GM12878 (cell line): Measurements from ENCODE around the gene B3GNT9. TPM values are rescaled to one million over a fixed set of nuclear protein-coding genes. Genes with fewer than 3 reads are reported as not detected.

Experiments
- ATAC-seq: fragments of 200-7000 bp; cut with Tn5 transposase; 3 replicates; pipeline ENCODE4 v1.9.1; 2020; ENCODE audit warnings: mild to moderate bottlenecking, moderate library complexity
- BruUV-seq: library from RNA; stranded (reverse); fragments of 400-500 nt; replicated peaks from 2 replicates; lab custom pipeline; 2021; lab: Mats Ljungman, UMichigan
- CTCF ChIA-PET: fragments of 300-600 bp; sonication (Branson Sonifier 250); formaldehyde crosslinking; extraction: SDS; loops from one replicate; lab custom pipeline; 2021; ENCODE audit warnings: inconsistent platforms; lab: Yijun Ruan, JAX
- POLR2A ChIA-PET: fragments of 350-600 bp; formaldehyde crosslinking; extraction: SDS; loops from one replicate; lab custom pipeline; 2021; ENCODE audit warnings: inconsistent platforms; lab: Charles Lee
- RAD21 ChIA-PET: fragments of 300-600 bp; sonication (Branson Sonifier 250); formaldehyde crosslinking; loops from one replicate; lab custom pipeline; 2023; ENCODE audit warnings: antibody characterized with exemption; ENCODE audit not compliant: unreplicated experiment; lab: Charles Lee
- SMC1A ChIA-PET: fragments of 300-600 bp; sonication (Branson Sonifier 250); formaldehyde crosslinking; loops from one replicate; lab custom pipeline; 2023; ENCODE audit not compliant: unreplicated experiment, uncharacterized antibody; lab: Charles Lee
- DNase-seq: peaks from one replicate; pipeline ENCODE4 v3.0.0-alpha.2; 2011; ENCODE audit warnings: low read depth, low spot score
- FAIRE-seq: peaks from 3 replicates; lab custom pipeline; 2011; peaks lifted over from hg19 to GRCh38; lab: Jason Lieb, UNC
- H2AFZ ChIP-seq: 2 replicates; pipeline ENCODE4 v1.6.0; 2011; ENCODE audit warnings: low read depth, low read length, control low read depth; ENCODE audit not compliant: control insufficient read depth
- H3K27ac ChIP-seq: 2 replicates; pipeline ENCODE4 v1.5.1; 2011; ENCODE audit warnings: control low read depth; ENCODE audit not compliant: control insufficient read depth, insufficient read depth
- H3K27me3 ChIP-seq, 2 experiments: replicated peaks in 1 of 2; 2 replicates each; pipeline versions ENCODE4 v1.6.0 to v1.6.1; 2011; ENCODE audit warnings: low read length in 1 of 2; ENCODE audit not compliant: control insufficient read depth in 2 of 2, insufficient read depth in 2 of 2
- H3K36me3 ChIP-seq, 2 experiments: 2 replicates each; pipeline ENCODE4 v1.5.1; 2011; ENCODE audit warnings: low read length in 1 of 2; ENCODE audit not compliant: control insufficient read depth in 2 of 2, insufficient read depth in 2 of 2
- H3K4me1 ChIP-seq: 2 replicates; pipeline ENCODE4 v1.6.1; 2011; ENCODE audit warnings: mild to moderate bottlenecking, low read length, moderate library complexity, mixed read lengths; ENCODE audit not compliant: control insufficient read depth, insufficient read depth
- H3K4me2 ChIP-seq: 2 replicates; pipeline ENCODE4 v1.6.0; 2011; ENCODE audit warnings: control low read depth; ENCODE audit not compliant: control insufficient read depth, insufficient read depth
- H3K4me3 ChIP-seq: fragments of 200-600 bp; sonication (generic); 2 replicates; pipeline ENCODE4 v1.5.1; 2016
- H3K79me2 ChIP-seq: 2 replicates; pipeline ENCODE4 v1.6.0; 2011; ENCODE audit warnings: low read length; ENCODE audit not compliant: control insufficient read depth, insufficient read depth
- H3K9ac ChIP-seq: 2 replicates; pipeline ENCODE4 v1.8.0; 2011; ENCODE audit warnings: low read length, control low read depth, mixed read lengths; ENCODE audit not compliant: control insufficient read depth, insufficient read depth
- H3K9me3 ChIP-seq: replicated peaks from 3 replicates; pipeline ENCODE4 v1.5.1; 2011; ENCODE audit warnings: mild to moderate bottlenecking, low read length; ENCODE audit not compliant: control insufficient read depth, insufficient read depth
- H4K20me1 ChIP-seq: 2 replicates; pipeline ENCODE4 v1.6.0; 2011; ENCODE audit not compliant: control insufficient read depth, insufficient read depth
- ATF3 ChIP-seq: IDR thresholded peaks from 2 replicates; pipeline ENCODE4 v1.6.1; 2011; ENCODE audit warnings: low read depth, mild to moderate bottlenecking, low read length, moderate library complexity, borderline replicate concordance; ENCODE audit errors: extremely low read depth
- BACH1 ChIP-seq: fragments of 450-650 bp; IDR thresholded peaks from 2 replicates; pipeline ENCODE4 v1.6.1; 2017; ENCODE audit warnings: mild to moderate bottlenecking, borderline replicate concordance
- CBFB ChIP-seq: IDR thresholded peaks from 2 replicates; pipeline ENCODE4 v1.6.1; 2016; ENCODE audit warnings: antibody characterized with exemption, low read depth
- CHD2 ChIP-seq: IDR thresholded peaks from 2 replicates; pipeline ENCODE4 v1.6.1; 2011; ENCODE audit warnings: low read depth, low read length, improper control_type of control experiment, borderline replicate concordance
- CHD4 ChIP-seq: fragments of 200-600 bp; sonication (generic); IDR thresholded peaks from 2 replicates; pipeline ENCODE4 v1.6.1; 2016; ENCODE audit warnings: mild to moderate bottlenecking
- HDAC2 ChIP-seq: fragments of 200-600 bp; sonication (generic); IDR thresholded peaks from 2 replicates; pipeline ENCODE4 v1.6.1; 2017
- MEF2B ChIP-seq: fragments of 450-650 bp; IDR thresholded peaks from 2 replicates; pipeline ENCODE4 v1.6.1; 2018; ENCODE audit warnings: mild to moderate bottlenecking, moderate library complexity; ENCODE audit not compliant: partially characterized antibody, poor library complexity, severe bottlenecking
- MTA3 ChIP-seq: IDR thresholded peaks from 2 replicates; pipeline ENCODE4 v1.6.1; 2012; ENCODE audit warnings: low read length, inconsistent platforms, borderline replicate concordance
- NR2C2 ChIP-seq: IDR thresholded peaks from 2 replicates; pipeline ENCODE4 v1.6.1; 2011; ENCODE audit warnings: borderline replicate concordance, low read depth; ENCODE audit not compliant: control insufficient read depth, insufficient read length
- NR2F1 ChIP-seq: fragments of 450-650 bp; conservative IDR thresholded peaks from 2 replicates; pipeline ENCODE4 v1.6.1; 2017; ENCODE audit warnings: mild to moderate bottlenecking
- SIX5 ChIP-seq: IDR thresholded peaks from 2 replicates; pipeline ENCODE4 v1.6.1; 2011; ENCODE audit warnings: mild to moderate bottlenecking, low read depth, low read length, moderate library complexity; ENCODE audit not compliant: severe bottlenecking
- SREBF2 ChIP-seq: IDR thresholded peaks from 2 replicates; pipeline ENCODE4 v1.6.1; 2012; ENCODE audit warnings: mild to moderate bottlenecking, low read length
- STAT3 ChIP-seq: IDR thresholded peaks from 2 replicates; pipeline ENCODE4 v1.6.1; 2011; ENCODE audit warnings: low read depth, low read length, improper control_type of control experiment
- YBX1 ChIP-seq: fragments of 450-650 bp; IDR thresholded peaks from 2 replicates; pipeline ENCODE4 v1.6.1; 2016; ENCODE audit warnings: antibody characterized with exemption
- ZBTB4 ChIP-seq: fragments of 450-650 bp; formaldehyde crosslinking; IDR thresholded peaks from 2 replicates; pipeline ENCODE4 v1.4.0; 2022; ENCODE audit warnings: mild to moderate bottlenecking, moderate library complexity
- ZNF207 ChIP-seq: fragments of 450-650 bp; IDR thresholded peaks from 2 replicates; pipeline ENCODE4 v1.6.1; 2014; ENCODE audit warnings: antibody characterized with exemption, mild to moderate bottlenecking, borderline replicate concordance
- ZNF592 ChIP-seq: fragments of 450-650 bp; IDR thresholded peaks from 2 replicates; pipeline ENCODE4 v1.6.1; 2017; ENCODE audit warnings: mild to moderate bottlenecking, moderate library complexity
- ZSCAN29 ChIP-seq: fragments of 450-650 bp; IDR thresholded peaks from 2 replicates; pipeline ENCODE4 v1.6.1; 2017; ENCODE audit warnings: mild to moderate bottlenecking, moderate library complexity
- WGBS: methylation state at CpG from one replicate; pipeline ENCODE4 v1.1.6; 2016; ENCODE audit warnings: low lambda C conversion rate; ENCODE audit not compliant: insufficient replicate concordance, insufficient coverage; ENCODE audit errors: missing lambda C conversion rate; 5-methylcytosine and 5-hydroxymethylcytosine counted together
- in situ Hi-C: fragments of 300-500 bp; cut with MboI; formaldehyde crosslinking; loops from 9 replicates; pipeline ENCODE4 v1.14.3; 2018; ENCODE audit warnings: mixed read lengths
- intact Hi-C: fragments of 100-400 bp; cut with micrococcal nuclease; formaldehyde crosslinking; loops from one replicate; pipeline ENCODE4 v1.14.2; 2022; ENCODE audit not compliant: unreplicated experiment
- polyA plus RNA-seq, 11 experiments: library from polyadenylated mRNA; depleted of rRNA in 4 of 11; unstranded in 6 of 11; stranded (reverse) in 5 of 11; fragments of >200 nt; fragmentation: Nextera tagmentation in 4 of 11; fragmentation: Illumina TruSeq in 1 of 11; extraction: Ambion mirVana in 4 of 11; extraction: Trizol in 1 of 11; gene quantifications; 1 replicate in 1 of 11; 2 replicates in 10 of 11; pipeline versions ENCODE4 v1.2.1 to v1.2.3, GENCODE V29; 2011 to 2016; ENCODE audit warnings: inconsistent platforms in 2 of 11, missing spikeins in 2 of 11, low read depth in 1 of 11
- total RNA-seq, 4 experiments: library from RNA; depleted of rRNA in 3 of 4; stranded (reverse); fragments of >200 nt in 3 of 4; fragmentation: Illumina TruSeq in 1 of 4; extraction: Trizol in 1 of 4; gene quantifications; 2 replicates each; pipeline versions ENCODE4 v1.2.1 to v1.2.3, GENCODE V29; 2013 to 2021

Gene B3GNT9
- total and polyA plus RNA-seq, 10 of the 15 experiments (the other 5 are each of a cell fraction or from before 2014, with no cell fraction given) = 0.08 to 5.0 (median 1.9) TPM

GRCh38 chr16:67186550-67186950, 35.8 kb upstream of the B3GNT9 start:
- SMC1A ChIA-PET = no interaction called here
- in situ Hi-C loops = no loop called here
- TF ChIP-seq ATF3 (no peak), YBX1 (no peak), ZBTB4 (CRISPR knock-in tag) (no peak), ZSCAN29 (no peak), STAT3 (no peak), ZNF207 (no peak), SREBF2 (no peak), CHD4 (no peak), MTA3 (no peak), NR2F1 (no peak), NR2C2 (no peak), ZNF592 (no peak), MEF2B (no peak), HDAC2 (no peak), SIX5 (no peak), BACH1 (no peak), CBFB (no peak), CHD2 (no peak)

More at GRCh38 chr16:67186550-67186950, 35.8 kb upstream of the B3GNT9 start:
- peaks cover 0 to 3% of the 10 kb centered on the region in 2 experiments; a peak in 2 of 4 replicates for H3K27me3 ChIP-seq
- no peaks in the 10 kb centered on the region for H3K36me3 ChIP-seq
- H3K79me2 ChIP-seq = peaks cover 5% of the 10 kb centered on the region
- peaks cover 7% of the 10 kb centered on the region for H3K4me1 ChIP-seq
- ATAC-seq = no peak
- H3K9ac ChIP-seq = no peak overlapping the region
- no peak overlapping the region for H3K4me2 ChIP-seq
- no peaks in the 10 kb centered on the region for H4K20me1 ChIP-seq
- WGBS = 19% methylated on average over 5 of the region's 5 CpGs
- intact Hi-C loops = no loop called here
- CTCF ChIA-PET = interaction anchor here (2.9 kb wide), 1 partner anchor 27 kb away, joined by 15 read pairs; the partner anchor contains the start of genes FBXL8 and TRADD
- BruUV-seq = no TSS peak
- no peak for FAIRE-seq
- no peak overlapping the region for H2AFZ ChIP-seq
- H3K9me3 ChIP-seq = no peaks in the 10 kb centered on the region
- POLR2A ChIA-PET = no interaction called here
- RAD21 ChIA-PET = interaction anchor here (1.3 kb wide), 1 partner anchor 31 kb away, joined by 4 read pairs; no protein-coding TSS in a partner anchor
- H3K27ac ChIP-seq = no peak overlapping the region
- no peak for DNase-seq
- no peak overlapping the region for H3K4me3 ChIP-seq
